Fibroblast of lung (primary cell): ENCODE results near the gene FXYD4. TPM values are rescaled to one million over a fixed set of nuclear protein-coding genes. Genes with fewer than 3 reads are reported as not detected.

Experiments used
- DNase-seq, 2 donors: peaks; one replicate each; pipeline versions ENCODE4 v3.0.0 to v3.0.0-alpha.2; 2010; ENCODE audit warnings: low read depth in 2 of 2
- H2AFZ ChIP-seq: 2 replicates; pipeline ENCODE4 v1.5.1; 2012; ENCODE audit warnings: low read length, control low read depth, inconsistent platforms
- H3K27ac ChIP-seq: 2 replicates; pipeline ENCODE4 v1.5.1; 2011; ENCODE audit warnings: low read length, control low read depth; ENCODE audit not compliant: insufficient read depth
- H3K27me3 ChIP-seq: 2 replicates; pipeline ENCODE4 v1.5.1; 2011; ENCODE audit warnings: mild to moderate bottlenecking, low read length; ENCODE audit not compliant: control insufficient read depth, insufficient read depth
- H3K36me3 ChIP-seq: 2 replicates; pipeline ENCODE4 v1.5.1; 2011; ENCODE audit warnings: low read length; ENCODE audit not compliant: control insufficient read depth, insufficient read depth
- H3K4me1 ChIP-seq: 2 replicates; pipeline ENCODE4 v1.5.1; 2011; ENCODE audit warnings: low read length; ENCODE audit not compliant: control insufficient read depth, insufficient read depth; ENCODE audit errors: extremely low read depth
- H3K4me2 ChIP-seq: 2 replicates; pipeline ENCODE4 v1.5.1; 2011; ENCODE audit warnings: low read length, control low read depth; ENCODE audit not compliant: insufficient read depth; ENCODE audit errors: extremely low read depth
- H3K4me3 ChIP-seq, 4 experiments: fragments of 200-600 bp in 1 of 4; sonication (generic) in 1 of 4; replicated peaks in 1 of 4; 2 replicates each; pipeline ENCODE4 v1.5.1; 2011 to 2016; ENCODE audit warnings: low read length in 4 of 4, low read depth in 3 of 4, mild to moderate bottlenecking in 3 of 4, control low read depth in 2 of 4, inconsistent platforms in 1 of 4, mixed read lengths in 1 of 4; ENCODE audit not compliant: insufficient read depth in 1 of 4; ENCODE audit errors: control extremely low read depth in 1 of 4
- H3K79me2 ChIP-seq: 2 replicates; pipeline ENCODE4 v1.5.1; 2012; ENCODE audit warnings: mild to moderate bottlenecking, low read length, inconsistent platforms; ENCODE audit not compliant: control insufficient read depth, insufficient read depth
- H3K9ac ChIP-seq: 2 replicates; pipeline ENCODE4 v1.5.1; 2011; ENCODE audit warnings: mild to moderate bottlenecking, low read length, control low read depth; ENCODE audit not compliant: insufficient read depth
- H3K9me3 ChIP-seq: 2 replicates; pipeline ENCODE4 v1.5.1; 2012; ENCODE audit warnings: low read depth, low read length; ENCODE audit not compliant: control insufficient read depth, insufficient read depth
- H4K20me1 ChIP-seq: 2 replicates; pipeline ENCODE4 v1.5.1; 2011; ENCODE audit warnings: low read length; ENCODE audit not compliant: control insufficient read depth, insufficient read depth; ENCODE audit errors: extremely low read depth
- EZH2 ChIP-seq: IDR thresholded peaks from 2 replicates; pipeline ENCODE4 v1.5.1; 2012; ENCODE audit warnings: low read length, control low read depth, mild to moderate bottlenecking; ENCODE audit errors: missing control alignments
- polyA plus RNA-seq, 2 donors: library from polyadenylated mRNA; depleted of rRNA in 1 of 2; stranded (reverse) in 1 of 2; unstranded in 1 of 2; fragments of >200 nt; gene quantifications; 2 replicates each; pipeline ENCODE4 v1.2.1, GENCODE V29; 2011 to 2012; ENCODE audit warnings: missing spikeins in 1 of 2
- total RNA-seq: library from RNA; depleted of rRNA; stranded (reverse); fragments of >200 nt; gene quantifications from 2 replicates; pipeline ENCODE4 v1.2.1, GENCODE V29; 2014
- TF ChIP-seq, protein P1 (sequence below), 2 donors: IDR thresholded peaks in 1 of 2; conservative IDR thresholded peaks in 1 of 2; 1 replicate in 1 of 2; 2 replicates in 1 of 2; pipeline ENCODE4 v1.5.1; 2011 to 2012; ENCODE audit warnings: low read length in 2 of 2, control low read depth in 1 of 2, inconsistent platforms in 1 of 2, low read depth in 1 of 2, mild to moderate bottlenecking in 1 of 2

Gene FXYD4
- total and polyA plus RNA-seq, 2 donors (not counting 1 experiment from before 2014, with no cell fraction given), result not detected

DNA sequence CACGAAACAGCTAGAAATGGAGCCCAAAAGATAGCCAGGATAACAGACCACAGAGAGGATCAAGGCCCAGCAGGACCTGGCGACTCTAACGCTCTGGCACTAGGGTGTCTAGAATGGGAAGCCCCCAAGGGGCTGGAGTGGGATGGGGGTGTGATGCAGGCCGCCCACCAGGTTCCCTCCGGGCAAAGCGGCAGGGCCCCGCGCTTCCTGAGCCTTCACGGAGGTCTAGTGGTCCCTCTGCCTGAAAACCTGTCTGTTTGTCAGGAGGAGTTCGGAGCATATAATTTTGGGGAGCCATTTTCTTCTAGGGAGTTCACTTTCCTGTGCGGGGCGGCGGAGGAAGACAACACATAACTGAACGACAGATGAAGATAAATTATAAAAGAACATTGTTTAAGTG is 48.2 kb upstream of the FXYD4 start:
- peak overlapping the region; percentile 41 for H2AFZ ChIP-seq
- H3K36me3 ChIP-seq, result no peaks in the 10 kb centered on the region
- no peaks in the 10 kb centered on the region for H3K9me3 ChIP-seq
- no peak overlapping the region for H3K4me2 ChIP-seq
- H3K4me1 ChIP-seq, result no peaks in the 10 kb centered on the region
- H3K4me3 ChIP-seq, result peak overlapping the region in 2 of 4 experiments; percentile 14 to 26
- H3K27me3 ChIP-seq, result no peaks in the 10 kb centered on the region
- no peak overlapping the region for H3K9ac ChIP-seq
- no peak for DNase-seq
- TF ChIP-seq EZH2, result no peak
- TF ChIP-seq, protein P1, sequence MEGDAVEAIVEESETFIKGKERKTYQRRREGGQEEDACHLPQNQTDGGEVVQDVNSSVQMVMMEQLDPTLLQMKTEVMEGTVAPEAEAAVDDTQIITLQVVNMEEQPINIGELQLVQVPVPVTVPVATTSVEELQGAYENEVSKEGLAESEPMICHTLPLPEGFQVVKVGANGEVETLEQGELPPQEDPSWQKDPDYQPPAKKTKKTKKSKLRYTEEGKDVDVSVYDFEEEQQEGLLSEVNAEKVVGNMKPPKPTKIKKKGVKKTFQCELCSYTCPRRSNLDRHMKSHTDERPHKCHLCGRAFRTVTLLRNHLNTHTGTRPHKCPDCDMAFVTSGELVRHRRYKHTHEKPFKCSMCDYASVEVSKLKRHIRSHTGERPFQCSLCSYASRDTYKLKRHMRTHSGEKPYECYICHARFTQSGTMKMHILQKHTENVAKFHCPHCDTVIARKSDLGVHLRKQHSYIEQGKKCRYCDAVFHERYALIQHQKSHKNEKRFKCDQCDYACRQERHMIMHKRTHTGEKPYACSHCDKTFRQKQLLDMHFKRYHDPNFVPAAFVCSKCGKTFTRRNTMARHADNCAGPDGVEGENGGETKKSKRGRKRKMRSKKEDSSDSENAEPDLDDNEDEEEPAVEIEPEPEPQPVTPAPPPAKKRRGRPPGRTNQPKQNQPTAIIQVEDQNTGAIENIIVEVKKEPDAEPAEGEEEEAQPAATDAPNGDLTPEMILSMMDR (conservative IDR thresholded peaks at IDR 0.05 in 1 of 2, IDR thresholded peaks at IDR 0.05 in 1 of 2; ENCODE audit: low read depth in 1 of 2, low read length in 2 of 2), result no peak
- H3K27ac ChIP-seq, result no peak overlapping the region
- no peaks in the 10 kb centered on the region for H3K79me2 ChIP-seq
- no peaks in the 10 kb centered on the region for H4K20me1 ChIP-seq

DNA sequence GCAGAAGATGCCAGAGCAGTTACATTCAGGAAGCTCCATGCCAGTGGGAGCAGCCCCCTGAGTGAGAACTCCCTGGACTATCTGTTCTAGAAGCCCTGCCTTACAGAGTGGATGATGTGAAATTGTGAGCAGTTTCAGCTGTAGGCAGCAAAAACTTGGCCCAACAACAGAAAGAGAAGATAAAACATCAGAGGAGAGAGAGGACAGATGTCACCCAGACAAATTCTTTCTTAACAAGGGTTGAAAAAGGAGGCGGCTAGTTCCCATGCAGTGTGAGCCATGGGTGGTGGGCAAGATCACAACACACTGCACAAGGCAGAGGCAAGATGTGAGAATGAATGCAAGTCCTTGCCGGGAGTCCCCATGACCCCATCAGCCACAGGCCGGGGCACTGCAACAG is 46.6 kb upstream of the FXYD4 start:
- no peaks in the 10 kb centered on the region for H3K36me3 ChIP-seq
- H2AFZ ChIP-seq, result no peak overlapping the region
- no peak overlapping the region for H3K4me2 ChIP-seq
- no peaks in the 10 kb centered on the region for H3K79me2 ChIP-seq
- H3K9me3 ChIP-seq, result no peaks in the 10 kb centered on the region
- no peak overlapping the region for H3K4me3 ChIP-seq
- H3K9ac ChIP-seq, result no peak overlapping the region
- no peaks in the 10 kb centered on the region for H4K20me1 ChIP-seq
- H3K27me3 ChIP-seq, result no peaks in the 10 kb centered on the region
- no peaks in the 10 kb centered on the region for H3K4me1 ChIP-seq
- DNase-seq, result no peak
- no peak overlapping the region for H3K27ac ChIP-seq
- TF ChIP-seq, protein P1 (conservative IDR thresholded peaks at IDR 0.05 in 1 of 2, IDR thresholded peaks at IDR 0.05 in 1 of 2; ENCODE audit: low read depth in 1 of 2, low read length in 2 of 2), result no peak
- no peak for TF ChIP-seq EZH2

DNA sequence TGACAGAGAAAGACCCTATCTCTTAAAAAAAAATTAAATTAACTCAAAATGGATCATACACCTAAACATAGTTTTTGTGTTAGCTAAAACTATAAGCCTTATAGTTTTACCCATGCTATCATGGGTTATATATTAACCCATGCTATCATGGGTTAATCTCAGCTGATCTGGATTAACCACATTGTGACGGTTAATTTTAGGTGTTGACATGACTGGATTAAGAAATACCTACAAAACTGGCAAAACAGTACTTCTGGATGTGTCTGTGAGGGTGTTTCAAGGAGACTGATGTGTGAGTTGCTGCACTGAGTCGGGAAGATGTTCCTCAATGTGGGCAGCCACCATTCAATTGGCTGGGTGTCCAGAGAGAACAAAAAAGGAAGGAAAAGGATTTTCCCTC is 44.3 kb upstream of the FXYD4 start:
- Histone ChIP-seq H3K4me2 (no peak overlapping the region), H4K20me1 (no peaks in the 10 kb centered on the region), H3K27ac (no peak overlapping the region), H3K9ac (no peak overlapping the region), H3K4me3 (no peak overlapping the region), H3K9me3 (no peaks in the 10 kb centered on the region), H3K27me3 (no peaks in the 10 kb centered on the region), H3K4me1 (no peaks in the 10 kb centered on the region), H3K36me3 (no peaks in the 10 kb centered on the region), H2AFZ (no peak overlapping the region), H3K79me2 (no peaks in the 10 kb centered on the region)
- TF ChIP-seq EZH2, result no peak
- TF ChIP-seq, protein P1 (conservative IDR thresholded peaks at IDR 0.05 in 1 of 2, IDR thresholded peaks at IDR 0.05 in 1 of 2; ENCODE audit: low read depth in 1 of 2, low read length in 2 of 2), result no peak
- DNase-seq, result no peak
